HG03108 (cell line): ENCODE measurements around the gene PRUNE2.
A peak's percentile ranks its signal among the peaks of the same experiment; 100 is the strongest.

Experiments used
- ATAC-seq: cut with Tn5 transposase; IDR thresholded peaks from one replicate; pipeline ENCODE4 v1.9.1; 2021; ENCODE audit warnings: moderate library complexity; ENCODE audit not compliant: unreplicated experiment

Gene PRUNE2

DNA sequence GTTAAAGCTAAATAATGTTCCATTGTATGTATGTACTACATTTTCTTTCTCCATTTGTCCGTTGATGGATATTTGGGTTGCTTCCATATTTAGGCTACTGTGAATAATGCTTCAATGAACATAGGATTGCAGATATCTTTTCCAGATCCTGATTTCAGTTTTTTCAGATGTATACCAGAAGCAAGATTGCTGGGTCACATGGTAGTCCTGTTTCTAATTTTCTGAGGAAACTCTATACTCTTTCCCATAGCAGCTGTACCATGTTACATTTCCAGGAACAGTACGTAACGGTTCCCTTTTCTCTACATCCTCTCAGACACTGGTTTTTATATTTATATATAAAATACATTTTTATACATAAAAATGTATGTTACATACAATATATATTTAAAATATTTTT lies 325.1 kb downstream of the PRUNE2 start:
- no peak for ATAC-seq

DNA sequence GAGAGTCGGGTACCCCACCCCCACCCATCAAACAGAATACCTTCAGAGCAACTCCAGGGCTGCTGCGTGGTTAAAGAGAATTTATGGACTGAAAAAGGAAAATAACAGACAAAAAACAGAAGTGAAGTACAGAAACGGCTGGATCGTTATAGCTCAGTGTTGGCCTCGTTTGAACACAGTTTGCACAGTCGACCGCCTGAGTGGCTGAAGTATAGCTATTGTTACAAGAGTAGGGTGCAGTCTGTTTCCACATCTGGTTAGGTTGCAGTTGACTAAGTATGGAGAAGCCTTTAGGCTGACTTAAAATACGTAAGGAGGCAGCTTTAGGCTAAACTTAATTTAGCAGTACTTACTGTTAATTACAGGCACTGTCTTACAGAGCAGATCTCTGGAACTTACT lies 325.7 kb downstream of the PRUNE2 start:
- no peak for ATAC-seq

DNA sequence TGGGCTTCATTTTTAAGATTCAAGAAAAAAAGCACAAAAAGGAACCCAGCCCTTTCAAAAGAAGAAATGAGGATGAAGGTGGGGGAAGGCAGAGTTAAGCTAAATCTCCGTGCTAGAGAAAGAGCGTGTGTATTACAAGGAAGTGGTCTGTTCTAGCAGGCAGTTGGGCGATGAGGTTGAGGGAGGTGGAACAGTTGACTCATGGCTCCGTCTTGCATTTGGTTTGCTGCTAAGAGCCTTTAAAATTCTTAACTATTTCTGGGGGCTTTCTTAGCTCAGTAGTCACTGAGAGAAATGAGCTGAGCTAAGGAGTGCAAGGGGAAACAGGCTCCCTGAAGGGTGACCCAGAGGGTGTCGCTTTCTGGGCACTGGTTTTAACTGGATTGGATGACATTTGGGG lies 329.6 kb downstream of the PRUNE2 start:
- ATAC-seq, result peak; percentile 69

DNA sequence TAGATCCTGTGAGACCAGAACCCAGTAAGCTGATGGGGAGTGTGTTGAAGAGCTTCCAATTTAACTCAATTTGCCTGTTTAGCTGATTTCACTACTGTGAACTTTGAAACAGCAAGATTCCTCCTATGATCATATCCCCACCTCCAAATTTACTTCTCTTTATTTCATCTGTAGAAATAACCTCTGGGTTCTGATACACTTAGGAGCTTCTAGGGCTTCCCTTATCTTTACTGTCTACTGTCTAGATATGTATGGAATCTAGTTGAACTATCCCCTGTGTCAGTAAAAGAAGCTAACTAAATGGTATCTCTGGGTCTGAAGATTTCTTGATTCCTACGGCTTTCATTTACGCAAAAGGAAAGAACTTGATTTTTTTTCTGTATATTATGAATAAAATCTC lies 330.2 kb downstream of the PRUNE2 start:
- ATAC-seq, result no peak

DNA sequence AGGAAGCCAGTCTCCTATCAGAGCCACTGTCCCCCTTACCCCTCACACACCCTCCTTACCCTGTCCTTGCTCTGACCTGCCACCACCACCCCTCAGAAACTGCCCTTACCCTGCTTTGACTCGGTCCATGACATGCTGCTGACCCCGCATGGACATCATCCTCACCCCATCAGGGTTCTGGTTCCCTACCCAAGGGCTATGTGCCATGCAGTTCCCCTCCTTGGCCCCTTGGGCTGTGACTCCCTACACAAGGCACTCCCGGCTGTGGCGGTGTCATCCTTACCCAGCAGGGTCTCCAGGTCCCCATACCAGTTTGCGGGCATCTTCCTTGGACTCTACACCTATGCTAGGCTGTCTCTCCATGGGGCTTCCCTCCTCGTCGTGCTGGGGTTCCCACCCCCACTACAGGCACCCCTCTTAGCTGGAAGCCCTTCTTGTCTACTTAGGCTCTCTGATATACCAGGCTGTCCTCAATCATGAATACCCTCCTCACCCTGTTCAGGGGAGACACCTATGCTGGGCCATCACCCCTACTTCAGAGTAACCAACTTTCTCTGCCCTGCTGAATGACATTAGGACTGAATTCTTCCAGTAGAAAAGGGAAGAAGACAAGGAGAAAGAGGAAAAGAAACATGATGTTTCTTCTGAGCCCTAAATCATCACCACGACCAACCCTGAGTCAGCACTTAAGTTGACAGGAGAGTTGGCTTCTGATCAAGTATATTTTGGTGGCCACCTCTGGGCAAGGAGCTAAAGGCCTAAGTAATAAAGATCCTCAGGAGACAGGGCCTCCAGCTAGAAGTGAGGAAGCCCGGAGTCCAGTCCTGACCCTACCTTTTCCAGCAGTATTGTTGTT lies 331.8 kb downstream of the PRUNE2 start:
- no peak for ATAC-seq

DNA sequence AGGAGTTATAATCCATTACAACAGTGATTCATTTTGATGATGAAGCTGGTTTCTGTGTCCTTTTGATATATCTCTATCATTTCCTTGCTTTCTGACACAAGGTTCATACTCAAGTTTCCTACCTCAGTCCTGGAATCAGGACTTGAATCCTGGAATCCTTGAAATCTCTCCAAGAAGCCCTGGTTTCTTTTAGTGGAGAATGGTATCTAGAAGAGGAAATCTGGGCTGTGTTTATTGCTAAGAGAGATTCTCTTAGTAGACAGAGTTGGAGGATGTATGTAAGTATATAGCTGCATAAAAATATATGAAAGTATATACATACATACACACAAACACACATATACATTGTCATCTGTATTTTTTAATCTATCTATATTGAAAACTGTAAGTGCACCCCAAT lies 332.5 kb downstream of the PRUNE2 start:
- no peak for ATAC-seq

DNA sequence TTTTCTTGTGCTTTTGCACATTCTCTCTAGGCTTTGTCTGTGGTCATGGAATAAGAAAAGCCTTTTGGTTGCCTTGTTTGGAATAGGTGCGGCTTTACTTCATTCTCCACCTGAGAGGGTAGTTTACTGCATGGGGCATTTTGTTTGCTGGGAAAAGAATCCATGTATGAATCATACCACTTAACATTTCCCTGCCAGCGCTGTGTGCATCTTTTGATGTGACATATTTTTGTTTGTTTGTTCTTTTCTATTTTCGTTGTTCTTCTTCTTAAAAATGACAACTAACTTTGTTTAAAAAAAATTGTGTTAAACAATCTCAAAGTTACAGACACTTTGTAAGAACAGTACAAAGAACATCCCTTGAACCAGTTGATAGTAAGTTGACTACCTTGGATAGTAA lies 333.8 kb downstream of the PRUNE2 start:
- ATAC-seq, result no peak

DNA sequence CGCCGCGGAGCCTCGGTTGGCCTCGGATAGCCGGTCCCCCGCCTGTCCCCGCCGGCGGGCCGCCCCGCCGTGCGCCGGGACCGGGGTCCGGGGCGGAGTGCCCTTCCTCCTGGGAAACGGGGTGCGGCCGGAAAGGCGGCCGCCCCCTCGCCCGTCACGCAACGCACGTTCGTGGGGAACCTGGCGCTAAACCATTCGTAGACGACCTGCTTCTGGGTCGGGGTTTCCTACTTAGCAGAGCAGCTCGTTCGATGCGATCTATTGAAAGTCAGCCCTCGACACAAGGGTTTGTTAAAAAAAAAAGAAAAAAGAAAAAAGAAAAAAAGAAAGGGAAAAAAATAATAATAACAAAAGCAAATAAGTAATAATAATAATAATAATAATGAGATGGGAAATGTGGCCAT lies 334.2 kb downstream of the PRUNE2 start:
- ATAC-seq, result no peak

DNA sequence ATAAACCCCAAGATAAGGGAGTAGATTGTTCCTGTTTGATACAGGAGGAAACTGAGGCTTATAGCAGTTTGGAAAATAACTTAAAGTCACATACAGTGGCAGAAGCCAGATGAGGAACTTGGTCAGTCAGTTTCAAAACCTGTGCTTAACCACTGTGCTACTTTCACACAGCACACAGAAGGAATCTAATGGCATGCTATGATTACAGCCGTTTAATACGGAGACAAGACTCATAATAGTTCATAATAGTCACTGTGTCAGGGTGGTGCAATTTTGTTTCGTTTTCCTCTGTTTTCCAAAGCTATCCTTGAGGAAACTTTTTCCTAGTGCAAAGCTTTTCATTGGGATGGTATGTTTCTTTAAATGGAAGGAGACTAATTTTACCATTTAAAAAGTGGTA lies 334.6 kb downstream of the PRUNE2 start:
- peak; percentile 80 for ATAC-seq

DNA sequence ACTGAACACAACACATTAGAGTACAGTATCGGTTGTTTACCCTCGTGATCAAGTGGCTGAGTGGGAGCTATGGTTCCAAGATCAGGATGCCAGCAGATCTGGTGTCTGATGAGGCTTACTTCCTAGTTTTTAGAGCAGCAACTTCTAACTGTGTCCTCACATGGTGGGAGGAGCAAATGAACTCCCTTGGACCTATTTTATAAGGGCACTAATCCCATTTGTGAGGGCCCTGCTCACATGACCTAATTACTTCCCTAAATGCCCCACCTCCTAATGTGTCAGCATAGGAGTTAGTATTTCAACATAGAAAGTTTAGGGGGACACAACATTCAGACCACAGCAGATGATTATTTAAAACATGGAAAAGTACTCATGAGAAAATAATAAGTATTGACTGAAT lies 335.1 kb downstream of the PRUNE2 start:
- no peak for ATAC-seq

DNA sequence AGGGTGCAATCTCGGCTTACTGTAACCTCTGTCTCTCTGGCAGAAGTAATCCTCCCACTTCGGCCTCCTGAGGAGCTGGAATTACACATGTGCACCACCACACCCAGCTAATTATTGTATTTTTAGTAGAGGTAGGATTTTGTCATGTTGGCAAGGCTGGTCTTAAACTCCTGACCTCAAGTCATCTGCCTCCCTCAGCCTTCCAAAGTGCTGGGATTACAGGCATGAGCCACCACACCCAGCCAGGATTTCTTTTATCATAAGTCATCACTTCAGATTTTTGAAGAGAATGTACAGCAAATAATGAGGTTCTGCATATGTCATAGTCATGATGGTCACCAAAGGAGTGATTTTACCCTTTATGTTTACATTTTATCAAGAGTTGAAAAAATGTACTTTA lies 338.8 kb downstream of the PRUNE2 start:
- no peak for ATAC-seq

DNA sequence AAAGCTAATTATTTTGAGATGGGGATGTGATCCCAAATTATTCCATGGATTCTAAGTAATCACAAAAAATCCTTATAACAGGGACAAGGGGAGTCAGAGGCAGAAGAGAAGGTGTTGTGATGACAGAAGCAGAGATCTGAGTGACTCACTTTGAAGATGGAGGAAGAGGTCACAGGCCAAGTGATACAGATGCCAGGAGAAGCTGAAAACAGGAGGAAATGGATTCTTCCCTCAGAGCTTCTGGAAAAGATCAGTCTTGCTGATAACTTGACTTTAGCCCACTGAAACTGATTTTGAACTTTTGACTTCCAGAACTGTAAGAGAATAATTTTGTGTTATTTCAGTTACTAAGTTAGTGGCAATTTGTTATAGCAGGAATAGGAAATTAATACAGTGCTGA lies 341.6 kb downstream of the PRUNE2 start:
- ATAC-seq, result no peak

DNA sequence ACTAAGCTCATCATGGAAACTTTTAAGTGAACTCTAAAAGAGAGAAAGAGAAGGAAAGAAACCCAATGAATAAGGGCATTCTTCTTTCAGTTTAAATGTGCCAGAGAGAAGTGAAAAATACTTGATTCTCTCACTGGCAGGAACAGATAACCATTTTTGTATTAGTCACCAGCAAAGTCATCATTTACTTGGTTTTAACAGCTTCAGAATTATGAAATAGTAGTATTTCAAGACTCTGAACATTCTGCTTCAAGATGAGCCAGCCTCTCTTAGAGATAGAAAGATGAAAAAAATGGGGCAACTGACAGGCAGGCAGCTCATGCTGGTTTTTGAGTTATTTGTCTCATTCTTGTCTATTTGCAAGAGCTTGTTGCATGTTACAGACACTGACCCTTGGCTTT lies 343.4 kb downstream of the PRUNE2 start:
- peak; percentile 69 for ATAC-seq

DNA sequence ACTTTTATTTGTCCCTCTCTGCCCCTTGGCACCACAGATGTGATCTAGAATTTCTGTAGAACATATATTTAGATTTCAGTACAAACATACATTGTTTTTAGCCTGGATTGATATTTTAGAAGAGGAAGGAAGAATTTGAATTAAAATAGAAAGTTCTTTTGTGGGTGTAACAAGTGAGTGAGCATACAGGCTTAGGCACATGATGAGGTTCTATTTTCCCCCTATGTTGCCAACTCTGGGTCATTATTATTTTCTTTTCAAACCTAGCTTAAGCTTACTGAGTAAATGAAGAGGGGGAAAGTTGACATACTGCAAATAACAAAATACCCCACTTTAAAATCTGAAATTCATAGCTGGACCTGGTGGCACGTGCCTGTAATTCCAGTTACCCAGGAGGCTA lies 344.0 kb downstream of the PRUNE2 start:
- no peak for ATAC-seq
